Renal cortex interstitium (tissue), 11 donors: Measurements from ENCODE around the gene GPS1. TPM values are rescaled to one million over a fixed set of nuclear protein-coding genes. Genes with fewer than 3 reads are reported as not detected.

Experiments used
- DNase-seq, 11 donors: peaks; one replicate each; pipeline ENCODE4 v3.0.0-alpha.2; 2013; ENCODE audit warnings: low read depth in 9 of 11, low spot score in 4 of 11; ENCODE audit errors: extremely low read depth in 1 of 11
- polyA plus RNA-seq, 3 donors: library from polyadenylated mRNA; unstranded; fragments of 120-200 nt; gene quantifications; one replicate each; pipeline ENCODE4 v1.2.1, GENCODE V29; 2013; ENCODE audit not compliant: insufficient read length in 3 of 3

GPS1 gene
- polyA plus RNA-seq, 3 donors, result 98.3 to 138 (median 132) TPM

DNA sequence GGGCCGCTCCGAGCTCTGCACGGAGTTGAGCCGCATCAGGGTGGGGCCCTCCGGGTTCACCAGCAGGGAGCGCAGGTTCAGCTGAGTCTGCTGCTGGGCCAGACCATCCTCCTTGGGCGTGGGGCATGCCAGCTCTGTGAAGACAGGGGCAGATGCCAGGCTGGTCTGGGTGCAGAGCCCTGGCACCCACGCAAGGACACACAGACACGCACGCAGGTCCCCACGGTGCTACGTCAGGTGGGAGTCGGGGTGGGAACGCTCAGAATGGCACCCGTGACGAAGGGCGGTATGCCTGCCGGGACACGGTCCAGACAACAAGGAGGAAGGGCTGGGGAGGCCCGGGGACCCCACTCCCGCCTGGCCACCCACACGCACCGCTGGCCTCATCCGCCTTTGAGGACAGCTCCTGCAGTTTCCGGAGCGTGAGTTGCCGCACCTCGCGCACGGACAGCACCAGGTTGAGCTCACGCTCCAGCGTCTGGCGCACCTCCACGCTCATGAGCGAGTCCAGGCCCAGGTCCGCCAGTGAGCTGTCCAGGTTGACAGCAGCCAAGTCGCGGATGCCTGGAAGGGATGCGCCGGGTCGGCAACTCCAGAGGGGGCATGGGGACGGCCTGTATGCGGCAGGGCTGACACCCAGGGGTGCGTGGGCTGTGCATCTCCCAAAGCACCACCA lies 29.2 kb downstream of the GPS1 start:
- DNase-seq, result no peak

DNA sequence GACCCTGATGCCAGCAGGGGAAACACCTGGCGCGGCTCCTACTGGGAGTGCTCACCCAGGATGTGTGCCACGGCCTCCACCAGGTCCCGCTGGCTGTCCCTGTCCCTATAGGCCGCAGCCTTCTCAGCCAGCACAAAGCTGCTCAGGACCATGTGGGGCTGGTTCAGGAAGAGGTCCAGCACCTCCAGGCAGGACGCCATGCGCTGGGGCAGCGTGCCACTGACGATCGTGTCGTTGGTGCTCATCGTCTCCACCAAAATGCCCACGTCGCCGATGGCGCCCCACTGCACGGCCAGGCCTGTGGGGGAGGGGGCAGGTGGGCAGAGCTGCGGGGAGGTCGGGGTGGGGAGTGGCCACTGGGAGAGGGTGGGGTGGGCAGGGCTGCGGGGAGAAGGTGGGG lies 29.8 kb downstream of the GPS1 start:
- no peak for DNase-seq

DNA sequence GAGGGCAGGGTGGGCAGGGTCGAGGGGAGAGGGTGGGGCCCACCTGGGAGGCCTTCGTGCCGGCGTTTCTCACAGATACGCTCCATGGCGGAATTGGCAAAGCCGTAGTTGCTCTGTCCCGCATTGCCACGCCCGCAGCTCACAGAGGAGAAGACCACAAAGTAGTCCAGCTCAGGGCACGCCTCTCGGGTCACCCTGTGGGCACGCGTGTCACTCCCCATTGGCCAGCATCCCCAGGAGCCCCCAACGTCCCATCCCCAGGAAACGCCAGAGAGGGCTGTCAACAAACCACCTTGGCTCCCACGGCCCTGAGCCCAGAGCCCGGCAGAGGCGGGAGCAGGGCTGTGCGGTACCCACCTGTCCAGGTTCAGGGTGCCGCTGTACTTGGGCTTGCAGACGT lies 30.3 kb downstream of the GPS1 start:
- no peak for DNase-seq

DNA sequence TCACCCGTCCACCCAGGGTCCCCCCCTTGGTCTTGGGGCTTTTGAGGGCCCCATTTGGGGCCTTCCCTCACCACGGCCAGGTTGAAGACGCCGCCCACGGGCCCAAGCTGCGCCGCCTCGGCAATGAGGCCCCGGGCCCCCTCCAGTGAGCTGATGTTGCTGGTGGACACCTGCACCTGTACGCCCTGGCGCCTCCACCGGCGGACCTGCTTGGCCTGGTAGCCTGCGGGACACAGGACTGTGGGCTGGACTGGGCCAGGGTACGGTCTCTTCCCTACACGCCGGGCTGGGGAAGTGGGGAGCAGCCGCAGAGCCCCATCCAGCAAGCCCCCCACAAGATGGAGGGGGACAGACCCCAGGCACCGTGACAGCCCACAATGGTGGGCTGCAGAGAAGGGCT lies 30.8 kb downstream of the GPS1 start:
- no peak for DNase-seq

DNA sequence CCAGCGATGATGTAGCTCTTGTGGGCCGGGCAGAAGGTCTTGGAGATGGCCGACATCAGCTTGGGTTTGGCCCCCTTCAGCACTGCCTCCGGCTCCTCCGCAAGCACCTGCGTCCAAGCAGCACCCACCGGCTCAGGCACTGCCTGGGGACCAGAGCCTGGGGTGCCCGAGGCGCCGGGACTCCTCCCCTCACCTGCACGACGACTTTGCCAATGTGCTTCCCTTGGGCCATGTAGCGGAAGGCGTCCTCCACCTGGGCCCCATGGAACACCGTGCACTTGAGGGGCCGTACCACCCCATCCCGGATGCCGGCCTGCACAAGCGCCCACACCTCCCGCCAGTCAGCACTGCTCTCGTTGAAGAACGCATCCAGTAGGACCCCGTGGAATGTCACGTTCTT lies 31.3 kb downstream of the GPS1 start:
- no peak for DNase-seq

DNA sequence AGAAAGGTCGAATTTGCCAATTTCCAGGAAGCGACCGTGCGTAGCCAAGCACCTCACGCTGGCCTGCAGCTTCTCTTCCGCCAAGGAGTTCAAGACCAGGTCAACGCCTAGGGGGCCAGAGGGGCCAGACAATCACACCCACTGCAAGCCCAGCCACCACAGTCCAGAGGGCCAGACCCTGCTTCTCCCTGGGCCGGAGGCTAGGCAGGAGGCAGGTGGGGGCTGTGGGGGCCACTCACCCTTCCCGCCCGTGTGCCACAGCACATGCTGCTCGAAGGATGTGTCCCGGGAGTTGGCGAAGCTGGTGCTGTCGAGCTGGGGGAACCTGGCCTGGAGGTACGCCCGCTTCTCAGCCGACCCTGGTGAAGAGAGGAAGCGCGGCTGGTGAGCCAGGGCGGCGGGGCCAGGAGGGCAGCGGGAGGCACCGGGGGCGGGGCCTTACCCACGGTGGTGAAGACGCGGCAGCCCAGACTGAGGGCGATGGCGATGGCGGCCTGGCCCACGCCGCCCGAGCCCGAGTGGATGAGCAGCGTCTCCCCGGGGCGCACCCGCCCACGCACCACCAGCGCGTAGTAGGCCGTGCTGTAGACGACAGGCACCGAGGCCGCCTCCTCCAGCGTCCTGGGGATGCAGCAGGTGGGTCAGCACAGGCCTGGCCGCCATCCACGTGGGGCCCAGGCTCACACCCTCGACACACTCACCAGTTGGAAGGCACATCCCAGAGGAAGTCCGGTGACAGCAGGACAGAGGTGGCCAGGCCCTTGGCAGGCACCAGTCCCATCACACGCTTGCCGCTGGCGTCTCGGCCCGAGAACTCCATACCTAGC lies 32.0 kb downstream of the GPS1 start:
- DNase-seq, result no peak

DNA sequence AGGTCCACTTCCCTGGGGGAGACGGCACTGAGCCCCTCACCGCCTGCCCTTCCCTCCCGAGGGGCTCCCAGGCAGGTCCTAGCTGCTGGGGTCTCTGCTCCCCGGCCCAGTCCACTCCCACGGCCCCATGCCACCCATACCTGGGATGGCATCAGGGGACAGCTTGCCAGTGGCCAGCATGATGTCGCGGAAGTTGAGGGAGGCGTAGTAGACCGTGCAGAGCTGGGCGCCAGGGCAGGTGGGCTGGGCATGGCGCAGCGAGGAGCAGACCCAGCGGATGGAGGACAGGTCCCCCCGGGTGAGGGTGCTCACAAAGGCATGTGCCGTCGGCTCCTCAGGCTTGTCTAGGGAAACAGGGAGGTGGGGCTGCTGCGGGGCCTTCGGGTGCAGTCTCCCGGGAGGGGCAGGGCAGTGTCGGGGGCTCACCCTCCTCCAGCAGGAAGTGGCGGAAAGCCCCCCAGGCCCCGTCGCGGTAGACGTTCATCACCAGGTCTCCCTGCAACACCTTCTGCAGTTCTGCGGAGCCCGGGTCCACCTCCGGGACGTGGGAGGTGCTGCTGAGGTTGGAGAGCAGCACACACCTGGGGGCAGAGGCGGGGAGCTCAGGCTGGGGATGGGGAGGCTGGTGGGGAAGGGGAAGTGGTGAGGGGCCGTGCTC lies 32.8 kb downstream of the GPS1 start:
- no peak for DNase-seq

DNA sequence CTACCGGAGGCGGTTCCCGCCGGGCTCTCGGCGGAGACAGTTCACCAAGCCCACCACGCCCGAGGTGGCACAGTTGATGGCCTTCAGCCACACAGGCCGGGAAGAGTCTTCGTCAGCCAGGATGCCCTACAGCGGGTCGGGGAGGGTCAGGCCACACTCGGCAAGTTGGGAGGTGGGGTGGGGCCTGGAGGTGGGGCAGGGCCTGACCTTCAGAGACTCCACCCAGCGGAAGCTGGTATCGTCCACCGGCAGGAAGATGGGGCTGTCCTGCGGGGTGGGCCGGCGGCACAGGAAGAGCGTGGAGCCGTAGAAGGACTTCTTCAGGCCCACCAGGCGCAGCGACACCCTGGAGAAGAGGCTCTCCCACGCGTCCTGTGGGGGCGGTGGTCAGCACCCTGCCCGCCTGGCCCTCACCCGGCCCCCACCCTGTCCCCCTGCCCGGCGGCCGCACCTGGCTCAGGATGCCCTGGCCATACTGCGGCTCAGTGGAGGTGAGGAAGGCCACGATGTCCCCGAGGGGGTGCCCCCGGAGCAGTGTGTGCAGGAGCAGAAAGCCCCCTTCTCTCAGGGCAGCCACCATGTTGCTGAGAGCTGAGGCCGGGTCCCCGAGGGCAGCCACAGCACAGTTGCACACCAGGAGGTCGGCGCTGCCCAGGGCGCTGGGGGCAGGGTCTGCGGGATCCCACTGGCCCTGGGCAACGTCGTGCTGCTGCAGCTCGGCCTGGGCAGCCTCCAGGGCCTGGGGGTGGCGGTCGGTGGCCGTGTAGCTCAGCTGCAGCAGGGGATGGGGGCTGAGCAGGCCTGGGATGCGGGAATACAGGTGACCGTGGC lies 33.5 kb downstream of the GPS1 start:
- no peak for DNase-seq

DNA sequence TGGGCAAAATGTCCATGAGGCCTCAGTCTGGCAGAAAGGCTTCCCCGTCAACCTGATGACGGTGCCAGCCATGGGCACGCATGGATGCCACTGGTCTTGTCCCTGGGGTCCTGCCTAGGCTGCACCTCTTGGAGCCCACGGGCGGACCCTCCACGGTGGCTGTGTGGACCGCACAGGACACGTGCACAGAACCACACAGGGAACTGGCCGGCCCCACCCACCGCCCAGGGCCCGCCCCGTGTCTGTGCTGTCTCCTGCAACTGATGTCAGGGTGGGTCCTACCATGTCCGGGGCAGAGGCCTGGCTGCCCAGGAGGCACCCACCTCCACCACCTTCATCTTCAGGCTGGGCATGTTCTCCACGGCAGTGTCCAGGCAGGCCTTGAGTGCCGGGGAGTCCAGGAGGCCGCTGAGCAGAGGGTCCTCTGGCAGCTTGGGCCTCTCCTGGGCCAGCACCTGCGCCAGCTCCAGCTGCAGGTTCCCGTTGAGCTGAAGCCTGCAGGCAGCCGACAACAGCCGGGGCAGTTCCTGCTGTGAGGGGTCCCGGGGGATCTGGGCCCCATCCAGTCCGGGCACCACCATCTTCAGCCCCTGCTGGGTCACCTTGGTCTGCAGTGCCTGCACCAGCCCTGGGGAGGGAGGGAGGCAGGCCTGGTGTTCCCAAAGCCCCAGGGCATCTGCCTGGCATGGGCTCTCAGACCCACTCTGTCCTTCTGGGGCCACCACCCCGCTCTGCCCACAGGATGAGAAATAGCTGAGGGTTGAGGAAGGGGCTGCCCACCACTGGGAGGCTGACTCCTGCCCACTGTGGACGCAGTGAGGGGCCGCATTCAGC lies 34.5 kb downstream of the GPS1 start:
- DNase-seq, result no peak

DNA sequence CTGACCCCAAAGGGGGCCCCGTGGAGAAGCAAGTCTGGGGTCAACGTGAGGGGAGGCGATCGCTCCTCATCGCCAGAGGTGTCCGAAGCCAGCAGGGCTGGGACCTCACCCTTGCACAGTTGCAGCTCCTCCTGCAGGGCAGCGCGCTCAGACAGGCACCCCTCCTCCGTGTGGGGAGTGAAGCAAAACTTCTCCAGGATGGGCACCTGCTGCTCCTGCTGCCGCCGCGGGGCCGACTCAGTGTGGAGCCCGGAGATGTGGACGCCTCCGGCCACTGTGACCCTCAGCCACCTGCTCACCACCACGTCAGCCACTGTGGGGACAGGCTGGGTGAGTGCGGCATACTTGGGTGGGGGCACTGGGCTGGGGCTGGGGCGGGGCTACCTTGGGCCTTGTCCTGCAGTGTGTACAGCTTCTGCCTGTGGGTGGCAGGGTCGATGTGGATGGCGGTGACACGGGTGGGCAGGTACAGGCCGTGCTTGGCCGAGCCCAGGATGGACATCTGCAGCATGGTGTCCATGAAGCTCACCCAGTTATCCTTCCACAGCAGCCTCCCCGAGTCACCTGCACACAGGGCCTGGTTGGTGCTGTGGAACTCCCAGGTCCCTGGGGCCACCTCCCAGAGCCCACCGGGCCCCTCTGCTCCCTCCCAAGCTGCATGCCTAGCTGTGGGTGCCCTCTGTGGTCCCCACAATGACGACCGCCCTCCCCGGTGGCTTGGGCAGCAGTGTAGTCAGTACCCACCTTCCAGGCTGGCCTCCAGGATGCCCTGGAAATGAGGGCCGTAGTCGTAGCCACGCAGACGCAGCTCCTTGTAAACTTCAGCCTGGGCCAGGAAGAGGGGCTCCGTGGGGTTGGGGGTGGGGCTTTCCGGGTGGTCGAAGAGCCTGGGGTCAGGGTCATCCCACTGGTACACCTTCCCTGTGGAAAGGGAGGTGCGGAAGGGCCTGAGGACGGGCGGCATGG lies 35.5 kb downstream of the GPS1 start:
- DNase-seq, result no peak

DNA sequence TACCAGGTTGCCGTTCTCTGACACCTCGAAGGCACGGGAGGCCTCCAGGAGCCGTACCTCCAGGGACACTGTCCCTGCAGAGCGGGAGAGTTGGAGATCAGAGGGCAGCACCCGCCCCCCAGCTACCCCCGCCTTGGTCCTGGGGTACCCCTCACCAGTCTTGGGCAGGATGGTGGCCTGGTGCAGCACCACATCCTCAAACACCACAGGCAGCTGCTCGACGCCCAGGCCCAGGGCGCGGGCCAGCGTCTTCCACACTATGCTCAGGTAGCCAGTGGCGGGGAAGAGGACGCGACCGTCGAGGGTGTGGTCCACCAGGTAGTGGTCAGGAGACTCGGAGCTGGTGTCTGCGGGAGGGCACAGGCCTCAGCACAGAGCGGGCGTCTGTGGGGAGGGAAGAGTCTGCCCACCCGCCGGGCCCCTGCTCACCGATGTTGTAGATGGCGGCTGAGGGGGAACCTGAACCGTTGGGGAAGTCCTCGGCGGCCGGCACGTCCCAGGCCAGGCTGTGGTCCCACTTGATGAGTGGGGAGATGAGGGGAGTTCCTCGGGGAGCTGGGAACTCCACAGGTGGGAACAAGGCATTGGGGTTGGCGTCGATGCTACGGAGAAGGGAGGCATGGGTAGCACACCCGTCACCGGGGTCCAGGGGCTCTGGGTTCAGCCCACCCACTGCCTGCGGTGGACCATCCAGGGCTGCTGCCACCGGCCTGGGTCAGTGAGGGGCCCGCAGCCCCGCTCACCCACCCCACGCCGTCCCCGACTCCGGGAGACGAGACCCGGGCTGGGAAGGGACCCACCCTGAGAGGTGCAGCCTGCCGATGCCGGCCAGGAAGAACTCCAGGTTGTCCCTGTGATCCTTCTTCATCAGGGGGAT lies 36.5 kb downstream of the GPS1 start:
- no peak for DNase-seq

DNA sequence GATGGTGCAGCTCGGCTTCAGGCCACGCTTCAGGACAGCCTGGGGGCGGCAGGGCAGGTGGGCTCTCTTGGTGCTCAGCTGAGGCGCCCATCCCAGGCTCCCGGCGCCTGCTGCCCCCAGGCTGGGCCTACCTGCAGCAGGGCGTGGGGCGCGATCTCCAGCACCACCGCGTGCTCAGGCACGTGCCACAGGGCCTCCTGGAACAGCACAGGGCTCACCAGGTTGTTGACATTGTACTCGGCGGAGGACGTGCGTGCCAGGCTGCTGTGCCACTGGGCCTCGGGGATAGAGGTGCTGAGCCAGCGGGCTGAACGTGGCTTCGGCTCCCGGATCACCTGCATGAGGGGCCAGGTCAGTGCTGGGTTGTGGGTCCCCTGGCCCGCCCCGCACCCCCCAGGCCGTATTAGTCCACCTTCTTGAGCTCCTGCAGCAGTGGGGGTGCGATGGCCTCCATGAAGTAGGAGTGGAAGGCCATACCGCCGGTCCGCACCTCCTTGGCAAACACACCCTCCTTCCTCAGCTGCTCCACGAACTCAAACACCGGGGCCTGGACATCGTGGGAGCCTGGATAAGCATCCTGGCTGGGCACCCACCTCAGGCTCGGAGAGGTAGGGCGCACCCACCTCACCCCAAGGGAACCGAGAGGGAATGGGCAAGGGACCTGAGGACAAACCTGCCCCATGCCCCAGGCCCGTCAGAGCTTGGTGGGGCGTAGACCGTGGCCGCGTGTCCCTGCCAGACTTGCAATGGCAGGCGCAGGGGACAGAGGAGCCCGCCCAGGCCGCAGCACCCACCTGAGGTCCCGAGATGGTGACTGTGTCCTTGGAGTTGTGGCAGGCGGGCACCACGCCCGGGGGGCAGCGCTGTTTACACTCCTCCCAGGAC lies 37.4 kb downstream of the GPS1 start:
- no peak for DNase-seq

DNA sequence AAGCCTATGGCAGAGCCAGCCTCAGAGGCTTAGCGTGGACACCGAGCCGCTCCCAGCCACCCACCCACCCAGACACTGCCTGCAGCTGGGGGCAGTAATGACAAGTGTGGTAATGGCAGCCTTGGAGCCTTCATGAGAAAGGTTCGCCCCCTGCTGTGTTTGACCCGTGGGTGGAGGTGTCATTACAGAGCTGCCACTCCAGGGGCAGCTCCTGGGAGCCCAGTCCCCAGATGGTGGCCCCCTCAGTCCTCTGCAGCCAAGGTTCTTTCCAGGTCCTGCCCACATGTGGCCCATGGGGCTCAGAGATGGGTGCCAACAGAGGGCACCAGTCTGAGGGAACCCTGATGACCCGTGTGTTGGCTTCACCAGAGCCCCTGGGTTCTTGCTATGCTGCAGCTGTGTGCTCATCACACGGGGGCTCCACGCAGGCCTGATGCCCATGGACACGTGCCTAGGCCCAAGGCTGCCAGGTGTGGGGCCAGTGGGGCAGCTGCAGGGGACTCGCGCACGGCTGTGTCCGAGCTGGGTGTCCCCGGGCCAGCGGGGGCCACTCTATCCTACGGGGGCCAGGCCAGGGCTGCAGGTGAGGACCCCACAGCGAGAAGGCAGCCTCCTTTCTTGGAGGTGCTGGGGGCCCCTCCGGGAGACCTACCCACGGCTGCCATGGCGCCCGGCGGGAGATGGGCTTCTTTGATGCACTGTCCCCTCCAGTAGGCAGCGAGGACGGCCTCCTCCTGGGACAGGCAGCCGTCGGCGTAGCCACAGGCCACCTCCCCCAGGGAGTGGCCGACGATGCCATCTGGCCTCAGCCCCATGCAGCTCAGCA lies 38.2 kb downstream of the GPS1 start:
- DNase-seq, result no peak

DNA sequence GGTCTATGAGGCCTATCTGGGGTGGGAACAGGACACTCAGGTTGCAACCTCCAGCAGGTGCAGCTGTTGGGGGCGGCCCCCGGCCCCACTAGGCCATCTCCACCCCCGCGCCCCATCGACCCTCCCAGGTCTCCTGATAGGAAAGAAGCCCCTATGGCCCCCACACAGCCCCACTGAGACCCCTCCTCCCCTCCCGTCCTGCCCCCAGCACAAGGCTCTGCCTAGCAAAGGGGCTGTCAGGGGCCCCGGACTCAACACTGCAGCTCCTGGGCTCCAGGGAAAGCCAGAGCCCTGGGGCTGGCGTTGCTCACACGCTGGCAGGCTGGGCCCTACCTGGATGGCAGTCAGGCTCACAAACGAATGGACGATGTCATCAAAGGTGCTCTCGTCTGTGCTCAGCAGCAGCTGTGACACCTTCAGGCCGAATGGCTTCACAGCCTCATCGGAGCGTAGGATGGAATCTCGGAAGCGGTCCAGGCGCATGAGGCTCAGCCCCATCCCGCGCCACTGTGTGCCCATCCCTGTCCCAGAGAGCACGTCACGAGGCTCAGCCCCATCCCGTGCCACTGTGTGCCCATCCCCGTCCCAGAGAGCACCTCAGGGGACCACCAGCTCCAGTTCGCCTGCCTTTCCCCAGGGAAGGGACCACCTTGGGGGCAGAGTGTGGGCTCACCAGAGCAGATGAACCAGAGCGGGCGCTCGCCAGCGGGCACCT lies 39.0 kb downstream of the GPS1 start:
- no peak for DNase-seq
